Measurements from ENCODE around the gene CDC34. TPM values are rescaled to one million over a fixed set of nuclear protein-coding genes. Genes with fewer than 3 reads are reported as not detected.

The CDC34 gene
- total RNA-seq, 1 experiment from 2014 or later: 80.5 TPM

- intact Hi-C loops (cut with micrococcal nuclease; ENCODE audit: unreplicated experiment): no loop called here
- H3K4me3 ChIP-seq (ENCODE audit: low read depth in 2 of 2, low read length in 2 of 2): no peak overlapping the region
- no TSS peak for BruUV-seq (replicated peaks)
- no peak overlapping the region for H3K27ac ChIP-seq (ENCODE audit: low read length)
- CTCF ChIA-PET: interaction anchor here (0.6 to 1.2 kb wide), 2 partner anchors 11 to 51 kb away, joined by 3 to 6 read pairs; no protein-coding TSS in a partner anchor
- in situ Hi-C loops (cut with HindIII; ENCODE audit: low pct_unique_long_range_greater_than_20kb, low sequenced_read_pairs): no loop called here
- no peaks in the 10 kb centered on the region for H3K27me3 ChIP-seq (ENCODE audit: control insufficient read depth, insufficient read depth, low read length)
- no peak for DNase-seq (ENCODE audit: low read depth, low spot score)
- peak; percentile 10; the same call in 1 of the 2 replicates for ATAC-seq
- TF ChIP-seq SIN3A (IDR thresholded peaks at IDR 0.05; ENCODE audit: borderline replicate concordance, insufficient read depth, low read depth, low read length) (no peak), CTCF (IDR thresholded peaks at IDR 0.05) (no peak), REST (IDR thresholded peaks at IDR 0.05; ENCODE audit: insufficient read depth in 1 of 2, low read depth in 2 of 2, low read length in 1 of 2) (no peak)
- no peaks in the 10 kb centered on the region for H3K9me3 ChIP-seq (ENCODE audit: control insufficient read depth, insufficient read depth, low read depth, low read length)
- POLR2A ChIA-PET: no interaction called here
- H3K36me3 ChIP-seq (ENCODE audit: control insufficient read depth, insufficient read depth, low read length): no peaks in the 10 kb centered on the region
- H3K4me1 ChIP-seq (ENCODE audit: control insufficient read depth, insufficient read depth, low read length): peaks cover 10% of the 10 kb centered on the region
These were observed 36.5 kb upstream of the CDC34 start for GRCh38 chr19:495081-495401.

GRCh38 chr19:495402-496111 is 36.0 kb upstream of the CDC34 start:
- Histone ChIP-seq H3K36me3 (ENCODE audit: control insufficient read depth, insufficient read depth, low read length) (no peaks in the 10 kb centered on the region), H3K4me3 (ENCODE audit: low read depth in 2 of 2, low read length in 2 of 2) (no peak overlapping the region), H3K4me1 (ENCODE audit: control insufficient read depth, insufficient read depth, low read length) (peaks cover 7% of the 10 kb centered on the region), H3K27me3 (ENCODE audit: control insufficient read depth, insufficient read depth, low read length) (no peaks in the 10 kb centered on the region), H3K9me3 (ENCODE audit: control insufficient read depth, insufficient read depth, low read depth, low read length) (no peaks in the 10 kb centered on the region), H3K27ac (ENCODE audit: low read length) (no peak overlapping the region)
- POLR2A ChIA-PET: no interaction called here
- intact Hi-C loops (cut with micrococcal nuclease; ENCODE audit: unreplicated experiment): no loop called here
- DNase-seq (ENCODE audit: low read depth, low spot score): no peak
- CTCF ChIA-PET: interaction anchor here (0.6 to 1.2 kb wide), 2 partner anchors 11 to 51 kb away, joined by 3 to 6 read pairs; no protein-coding TSS in a partner anchor
- in situ Hi-C loops (cut with HindIII; ENCODE audit: low pct_unique_long_range_greater_than_20kb, low sequenced_read_pairs): no loop called here
- peak; percentile 78 for ATAC-seq
- TF ChIP-seq SIN3A (IDR thresholded peaks at IDR 0.05; ENCODE audit: borderline replicate concordance, insufficient read depth, low read depth, low read length) (no peak), CTCF (IDR thresholded peaks at IDR 0.05) (peak; percentile 96)
- no TSS peak for BruUV-seq (replicated peaks)
